ENCODE results near the gene DOK7.

Gene DOK7

DNA sequence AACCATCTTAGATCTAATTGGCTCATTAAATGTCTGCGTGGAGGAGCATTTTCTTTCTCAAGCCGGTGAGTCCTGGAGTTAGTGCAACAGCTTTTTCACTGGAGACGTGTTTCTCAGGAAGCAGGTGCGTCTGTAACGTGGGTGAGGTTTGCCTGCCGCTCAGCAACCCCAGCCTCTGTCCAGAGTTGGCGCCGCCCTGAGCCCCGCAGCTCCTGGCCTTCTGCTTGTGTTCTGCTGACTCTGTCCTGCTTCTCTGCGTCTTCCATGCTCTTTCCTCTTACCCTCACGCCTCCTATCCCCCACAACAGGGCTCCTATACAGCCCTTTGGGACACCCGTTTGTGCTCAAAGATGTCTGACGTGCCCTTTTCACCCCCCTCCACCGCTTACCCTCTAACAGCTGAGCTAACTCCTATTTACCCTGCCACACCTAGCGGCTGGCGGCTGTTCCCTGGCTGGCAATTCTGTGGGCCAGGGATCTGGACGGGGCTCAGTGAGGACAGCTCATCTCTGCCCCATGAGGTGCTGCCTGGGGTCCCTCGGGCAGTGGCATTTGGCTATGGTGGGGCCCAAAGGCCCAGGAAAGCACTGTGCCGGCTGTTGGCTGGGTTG lies 18.8 kb downstream of the DOK7 start:
- Histone ChIP-seq H3K9me2 (replicated peaks; ENCODE audit: insufficient read depth, low read length) (no peaks in the 10 kb centered on the region), H3K27ac (ENCODE audit: low read length) (no peak overlapping the region), H3K4me1 (ENCODE audit: low read length) (no peaks in the 10 kb centered on the region), H3K9me3 (replicated peaks; ENCODE audit: insufficient read depth, low read length) (no peaks in the 10 kb centered on the region), H3K9ac (ENCODE audit: low read length) (no peak overlapping the region), H3K27me3 (replicated peaks; ENCODE audit: insufficient read depth, low read length) (peaks cover 94% of the 10 kb centered on the region), H3K79me2 (ENCODE audit: low read length) (no peaks in the 10 kb centered on the region), H3K4me2 (ENCODE audit: low read depth, low read length) (no peak overlapping the region), H3K4me3 (ENCODE audit: low read length) (no peak overlapping the region), H3K36me3 (replicated peaks; ENCODE audit: insufficient read depth, low read length) (no peaks in the 10 kb centered on the region), H2AFZ (ENCODE audit: low read length) (no peak overlapping the region), H3F3A (ENCODE audit: insufficient read depth, low read length) (no peaks in the 10 kb centered on the region), H4K20me1 (ENCODE audit: insufficient read depth, low read length) (no peaks in the 10 kb centered on the region)
- no peak for DNase-seq
- TF ChIP-seq, protein P1, sequence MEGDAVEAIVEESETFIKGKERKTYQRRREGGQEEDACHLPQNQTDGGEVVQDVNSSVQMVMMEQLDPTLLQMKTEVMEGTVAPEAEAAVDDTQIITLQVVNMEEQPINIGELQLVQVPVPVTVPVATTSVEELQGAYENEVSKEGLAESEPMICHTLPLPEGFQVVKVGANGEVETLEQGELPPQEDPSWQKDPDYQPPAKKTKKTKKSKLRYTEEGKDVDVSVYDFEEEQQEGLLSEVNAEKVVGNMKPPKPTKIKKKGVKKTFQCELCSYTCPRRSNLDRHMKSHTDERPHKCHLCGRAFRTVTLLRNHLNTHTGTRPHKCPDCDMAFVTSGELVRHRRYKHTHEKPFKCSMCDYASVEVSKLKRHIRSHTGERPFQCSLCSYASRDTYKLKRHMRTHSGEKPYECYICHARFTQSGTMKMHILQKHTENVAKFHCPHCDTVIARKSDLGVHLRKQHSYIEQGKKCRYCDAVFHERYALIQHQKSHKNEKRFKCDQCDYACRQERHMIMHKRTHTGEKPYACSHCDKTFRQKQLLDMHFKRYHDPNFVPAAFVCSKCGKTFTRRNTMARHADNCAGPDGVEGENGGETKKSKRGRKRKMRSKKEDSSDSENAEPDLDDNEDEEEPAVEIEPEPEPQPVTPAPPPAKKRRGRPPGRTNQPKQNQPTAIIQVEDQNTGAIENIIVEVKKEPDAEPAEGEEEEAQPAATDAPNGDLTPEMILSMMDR (IDR thresholded peaks at IDR 0.05; ENCODE audit: low read length): no peak
- no peak for TF ChIP-seq EZH2 (optimal IDR thresholded peaks at IDR 0.05; ENCODE audit: low read depth, low read length)
- no peak for TF ChIP-seq EZH2phosphoT487 (IDR thresholded peaks at IDR 0.05; ENCODE audit: low read length)

DNA sequence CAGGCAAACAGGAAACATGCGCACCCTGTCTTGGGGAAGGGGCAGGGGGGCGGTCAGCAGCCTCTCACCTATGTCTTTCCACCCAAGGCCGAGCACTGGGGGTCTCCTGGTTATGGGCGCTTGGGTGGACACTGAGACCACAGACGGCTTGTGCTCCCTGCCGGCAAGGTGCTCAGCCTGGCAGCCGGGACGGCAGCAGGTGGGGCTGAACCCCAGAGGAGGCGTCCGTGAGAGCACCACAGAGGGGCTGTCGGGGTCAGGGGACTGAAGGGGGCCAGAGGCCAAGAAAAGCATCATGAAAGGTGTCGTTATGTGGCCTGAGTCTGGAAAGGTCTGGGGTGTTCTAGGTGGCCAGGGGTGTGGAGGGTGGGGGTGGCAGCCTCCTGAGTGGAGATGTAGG lies 19.6 kb downstream of the DOK7 start:
- no peak overlapping the region for H3K4me2 ChIP-seq (ENCODE audit: low read depth, low read length)
- H3K36me3 ChIP-seq (replicated peaks; ENCODE audit: insufficient read depth, low read length): no peaks in the 10 kb centered on the region
- no peaks in the 10 kb centered on the region for H3F3A ChIP-seq (ENCODE audit: insufficient read depth, low read length)
- no peaks in the 10 kb centered on the region for H3K79me2 ChIP-seq (ENCODE audit: low read length)
- no peak overlapping the region for H3K9ac ChIP-seq (ENCODE audit: low read length)
- no peaks in the 10 kb centered on the region for H3K9me2 ChIP-seq (replicated peaks; ENCODE audit: insufficient read depth, low read length)
- no peaks in the 10 kb centered on the region for H3K9me3 ChIP-seq (replicated peaks; ENCODE audit: insufficient read depth, low read length)
- H2AFZ ChIP-seq (ENCODE audit: low read length): no peak overlapping the region
- TF ChIP-seq EZH2phosphoT487 (IDR thresholded peaks at IDR 0.05; ENCODE audit: low read length) (no peak), EZH2 (optimal IDR thresholded peaks at IDR 0.05; ENCODE audit: low read depth, low read length) (no peak)
- TF ChIP-seq, protein P1 (IDR thresholded peaks at IDR 0.05; ENCODE audit: low read length): no peak
- no peak overlapping the region for H3K27ac ChIP-seq (ENCODE audit: low read length)
- H3K4me3 ChIP-seq (ENCODE audit: low read length): no peak overlapping the region
- no peaks in the 10 kb centered on the region for H3K4me1 ChIP-seq (ENCODE audit: low read length)
- no peaks in the 10 kb centered on the region for H4K20me1 ChIP-seq (ENCODE audit: insufficient read depth, low read length)
- peaks cover 94% of the 10 kb centered on the region for H3K27me3 ChIP-seq (replicated peaks; ENCODE audit: insufficient read depth, low read length)
- no peak for DNase-seq

DNA sequence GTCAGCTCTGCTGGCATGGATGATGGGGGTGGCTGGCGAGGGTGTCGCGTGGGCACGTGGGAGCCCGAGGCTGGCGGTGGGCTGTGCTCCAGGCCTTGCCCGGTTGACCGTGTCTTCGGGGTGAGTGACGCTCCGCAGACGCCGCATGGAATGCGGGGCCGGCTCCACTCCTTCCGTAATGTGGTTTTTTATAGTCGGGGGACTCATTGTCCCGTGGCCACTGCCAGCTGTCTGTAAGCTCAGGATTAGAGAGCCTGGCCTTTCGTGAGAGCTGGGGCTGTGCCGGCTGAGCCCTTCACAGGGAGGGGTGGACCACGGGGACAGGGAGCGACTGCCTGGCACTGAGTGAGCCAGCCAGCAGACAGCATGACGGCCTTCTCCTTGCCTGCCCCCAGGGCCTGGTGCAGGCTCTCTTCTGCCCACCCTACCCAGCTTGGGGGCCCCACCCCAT lies 20.4 kb downstream of the DOK7 start:
- Histone ChIP-seq H3K4me1 (ENCODE audit: low read length) (no peaks in the 10 kb centered on the region), H3K9me2 (replicated peaks; ENCODE audit: insufficient read depth, low read length) (no peaks in the 10 kb centered on the region), H2AFZ (ENCODE audit: low read length) (no peak overlapping the region), H3K4me2 (ENCODE audit: low read depth, low read length) (no peak overlapping the region), H3F3A (ENCODE audit: insufficient read depth, low read length) (no peaks in the 10 kb centered on the region), H3K27me3 (replicated peaks; ENCODE audit: insufficient read depth, low read length) (peaks cover 94% of the 10 kb centered on the region), H3K27ac (ENCODE audit: low read length) (no peak overlapping the region), H3K36me3 (replicated peaks; ENCODE audit: insufficient read depth, low read length) (no peaks in the 10 kb centered on the region), H3K4me3 (ENCODE audit: low read length) (no peak overlapping the region), H3K9ac (ENCODE audit: low read length) (no peak overlapping the region), H3K79me2 (ENCODE audit: low read length) (no peaks in the 10 kb centered on the region), H3K9me3 (replicated peaks; ENCODE audit: insufficient read depth, low read length) (no peaks in the 10 kb centered on the region), H4K20me1 (ENCODE audit: insufficient read depth, low read length) (no peaks in the 10 kb centered on the region)
- TF ChIP-seq, protein P1 (IDR thresholded peaks at IDR 0.05; ENCODE audit: low read length): no peak
- TF ChIP-seq EZH2phosphoT487 (IDR thresholded peaks at IDR 0.05; ENCODE audit: low read length): no peak
- TF ChIP-seq EZH2 (optimal IDR thresholded peaks at IDR 0.05; ENCODE audit: low read depth, low read length): no peak
- DNase-seq: no peak

All from MM.1S (cell line).